Measurements from ENCODE around the gene OSBP2.
"Not testable (repeated sequence)": the region's sequence is repeated elsewhere in the genome, so short reads cannot be mapped to it uniquely, and the experiment has no call there.

The OSBP2 gene

DNA sequence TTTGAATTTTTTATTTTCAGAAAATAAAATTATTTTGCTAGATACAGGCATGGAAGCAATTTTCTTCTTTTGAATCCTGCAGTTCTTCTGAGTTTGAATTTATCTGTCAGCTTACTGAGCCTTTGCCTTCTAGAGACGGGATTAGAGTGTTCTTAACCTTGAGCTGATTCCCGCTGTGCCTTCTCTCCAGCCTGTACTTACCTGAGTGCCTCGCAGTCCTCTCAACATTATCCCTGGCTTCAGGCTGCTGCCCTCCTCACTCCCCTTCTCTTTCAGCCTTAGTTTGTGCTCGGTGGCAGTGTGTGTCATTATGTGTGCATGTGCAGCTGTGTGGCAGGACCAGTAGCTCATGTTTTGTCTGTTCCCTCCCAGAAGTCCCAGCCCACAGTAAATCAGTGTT lies 24.3 kb downstream of the OSBP2 start:
- H3K27ac ChIP-seq = no peak overlapping the region
- no peak for DNase-seq (ENCODE audit: low spot score)

GRCh38 chr22:30720263-30720837 lies 25.7 kb downstream of the OSBP2 start:
- TF ChIP-seq, protein P1, sequence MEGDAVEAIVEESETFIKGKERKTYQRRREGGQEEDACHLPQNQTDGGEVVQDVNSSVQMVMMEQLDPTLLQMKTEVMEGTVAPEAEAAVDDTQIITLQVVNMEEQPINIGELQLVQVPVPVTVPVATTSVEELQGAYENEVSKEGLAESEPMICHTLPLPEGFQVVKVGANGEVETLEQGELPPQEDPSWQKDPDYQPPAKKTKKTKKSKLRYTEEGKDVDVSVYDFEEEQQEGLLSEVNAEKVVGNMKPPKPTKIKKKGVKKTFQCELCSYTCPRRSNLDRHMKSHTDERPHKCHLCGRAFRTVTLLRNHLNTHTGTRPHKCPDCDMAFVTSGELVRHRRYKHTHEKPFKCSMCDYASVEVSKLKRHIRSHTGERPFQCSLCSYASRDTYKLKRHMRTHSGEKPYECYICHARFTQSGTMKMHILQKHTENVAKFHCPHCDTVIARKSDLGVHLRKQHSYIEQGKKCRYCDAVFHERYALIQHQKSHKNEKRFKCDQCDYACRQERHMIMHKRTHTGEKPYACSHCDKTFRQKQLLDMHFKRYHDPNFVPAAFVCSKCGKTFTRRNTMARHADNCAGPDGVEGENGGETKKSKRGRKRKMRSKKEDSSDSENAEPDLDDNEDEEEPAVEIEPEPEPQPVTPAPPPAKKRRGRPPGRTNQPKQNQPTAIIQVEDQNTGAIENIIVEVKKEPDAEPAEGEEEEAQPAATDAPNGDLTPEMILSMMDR (IDR thresholded peaks at IDR 0.05) = no peak
- DNase-seq (ENCODE audit: low spot score) = no peak
- no peak overlapping the region for H3K4me3 ChIP-seq
- H3K27ac ChIP-seq = no peak overlapping the region

More for the DNA sequence above, 24.3 kb downstream of the OSBP2 start:
- TF ChIP-seq, protein P1 (IDR thresholded peaks at IDR 0.05) = no peak
- no peak overlapping the region for H3K4me3 ChIP-seq

- TF ChIP-seq, protein P1 (IDR thresholded peaks at IDR 0.05) = no peak
- no peak overlapping the region for H3K4me3 ChIP-seq
- no peak overlapping the region for H3K27ac ChIP-seq
- DNase-seq (ENCODE audit: low spot score) = no peak
These were observed 27.1 kb downstream of the OSBP2 start for GRCh38 chr22:30721741-30722140.

GRCh38 chr22:30728826-30729225 lies 34.2 kb downstream of the OSBP2 start:
- no peak overlapping the region for H3K4me3 ChIP-seq
- no peak for DNase-seq (ENCODE audit: low spot score)
- TF ChIP-seq, protein P1 (IDR thresholded peaks at IDR 0.05) = no peak
- no peak overlapping the region for H3K27ac ChIP-seq

DNA sequence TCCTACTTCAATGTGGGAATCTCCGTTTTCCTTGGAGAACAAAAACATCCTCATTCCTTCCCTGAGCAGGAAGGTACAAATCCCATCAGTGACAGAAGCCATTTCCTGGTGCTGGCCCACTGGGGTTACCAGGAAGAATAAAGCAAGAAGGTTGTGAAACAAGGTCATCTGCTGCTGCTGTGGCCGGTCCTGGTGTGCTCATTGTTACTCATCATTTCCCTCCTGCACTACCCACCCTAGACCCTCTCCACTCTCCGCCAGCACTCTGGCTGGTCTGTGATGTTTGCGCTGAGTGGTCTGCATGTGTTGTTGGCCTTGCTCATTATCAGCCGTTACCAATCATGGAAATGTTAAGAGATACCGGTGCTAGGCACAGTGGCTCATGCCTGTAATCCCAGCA lies 37.0 kb downstream of the OSBP2 start:
- no peak overlapping the region for H3K27ac ChIP-seq
- no peak overlapping the region for H3K4me3 ChIP-seq
- DNase-seq (ENCODE audit: low spot score) = no peak
- TF ChIP-seq, protein P1 (IDR thresholded peaks at IDR 0.05) = no peak

- TF ChIP-seq, protein P1 (IDR thresholded peaks at IDR 0.05) = no peak
- DNase-seq (ENCODE audit: low spot score) = no peak
- Histone ChIP-seq H3K27ac (no peak overlapping the region), H3K4me3 (no peak overlapping the region)
These were observed 37.8 kb downstream of the OSBP2 start for GRCh38 chr22:30732426-30732825.

GRCh38 chr22:30733181-30733631 lies 38.5 kb downstream of the OSBP2 start:
- Histone ChIP-seq H3K4me3 (no peak overlapping the region), H3K27ac (no peak overlapping the region)
- DNase-seq (ENCODE audit: low spot score) = no peak
- TF ChIP-seq, protein P1 (IDR thresholded peaks at IDR 0.05) = no peak

DNA sequence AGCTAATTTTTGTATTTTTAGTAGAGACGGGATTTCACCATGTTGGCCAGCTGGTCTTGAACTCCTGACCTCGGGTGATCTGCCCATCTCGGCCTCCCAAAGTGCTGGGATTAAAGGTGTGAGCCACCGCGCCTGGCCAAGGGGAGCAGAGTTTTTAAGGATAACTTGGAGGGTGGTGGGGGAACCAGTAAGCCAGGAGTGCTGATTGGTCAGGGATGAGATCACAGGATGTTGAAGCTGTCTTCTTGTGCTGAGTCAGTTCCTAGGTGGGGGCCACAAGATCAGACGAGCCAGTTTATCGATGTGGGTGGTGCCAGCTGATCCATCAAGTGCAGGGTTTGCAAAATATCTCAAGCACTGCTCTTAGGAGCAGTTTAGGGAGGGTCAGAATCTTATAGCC lies 45.3 kb downstream of the OSBP2 start:
- not testable (repeated sequence) for DNase-seq (ENCODE audit: low spot score); H3K27ac ChIP-seq; H3K4me3 ChIP-seq

GRCh38 chr22:30740511-30740910 lies 45.8 kb downstream of the OSBP2 start:
- H3K4me3 ChIP-seq; H3K27ac ChIP-seq; DNase-seq (ENCODE audit: low spot score): not testable (repeated sequence)
